HG02981 (cell line): ENCODE results near the gene IFT88.

Experiments used
- ATAC-seq: cut with Tn5 transposase; IDR thresholded peaks from one replicate; pipeline ENCODE4 v1.9.1; 2021; ENCODE audit warnings: mild to moderate bottlenecking, moderate library complexity; ENCODE audit not compliant: unreplicated experiment

Gene IFT88

GRCh38 chr13:20714161-20714560, 147.2 kb downstream of the IFT88 start:
- ATAC-seq, result no peak

GRCh38 chr13:20714563-20715329, 147.8 kb downstream of the IFT88 start:
- ATAC-seq, result no peak

DNA sequence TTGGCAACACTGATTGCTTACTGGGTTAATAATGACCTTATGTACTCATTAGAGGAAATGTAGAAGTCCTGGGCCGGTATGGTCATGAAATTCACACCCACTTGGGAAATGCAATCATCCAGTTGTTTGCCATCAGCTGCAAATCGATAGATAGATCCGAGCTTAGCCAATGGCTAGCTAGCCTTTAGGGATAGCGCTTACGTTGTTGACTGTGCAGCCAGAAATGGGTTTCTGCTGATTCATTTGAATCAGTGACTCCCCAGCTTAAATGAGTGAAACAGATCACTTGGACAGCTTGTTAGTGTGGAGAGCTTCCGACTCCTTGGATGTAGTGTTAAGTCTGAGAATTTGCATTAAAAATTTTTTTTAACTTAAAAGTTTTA, 148.4 kb downstream of the IFT88 start:
- no peak for ATAC-seq

DNA sequence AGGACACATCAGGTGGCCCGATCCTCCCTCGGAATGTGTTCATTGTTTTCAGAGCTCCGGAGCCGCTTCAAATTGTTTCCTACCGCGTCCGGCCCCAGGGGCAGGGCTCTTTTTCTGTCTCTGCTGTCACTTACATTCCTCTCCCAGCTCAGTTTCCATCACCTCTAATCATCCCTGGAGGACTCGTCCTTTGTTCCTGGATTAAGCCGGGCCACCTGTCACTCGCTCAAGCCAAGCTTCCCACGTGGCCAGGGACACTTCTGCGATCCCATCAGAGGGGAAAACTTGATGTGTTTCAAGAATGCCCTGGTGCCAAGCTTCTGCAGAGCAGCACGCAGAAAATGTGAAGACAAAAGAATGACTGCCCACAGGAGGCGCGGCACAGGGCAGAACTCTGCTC, 150.0 kb downstream of the IFT88 start:
- ATAC-seq, result no peak

- ATAC-seq, result no peak
Observed at GRCh38 chr13:20717581-20718542, 150.9 kb downstream of the IFT88 start.

DNA sequence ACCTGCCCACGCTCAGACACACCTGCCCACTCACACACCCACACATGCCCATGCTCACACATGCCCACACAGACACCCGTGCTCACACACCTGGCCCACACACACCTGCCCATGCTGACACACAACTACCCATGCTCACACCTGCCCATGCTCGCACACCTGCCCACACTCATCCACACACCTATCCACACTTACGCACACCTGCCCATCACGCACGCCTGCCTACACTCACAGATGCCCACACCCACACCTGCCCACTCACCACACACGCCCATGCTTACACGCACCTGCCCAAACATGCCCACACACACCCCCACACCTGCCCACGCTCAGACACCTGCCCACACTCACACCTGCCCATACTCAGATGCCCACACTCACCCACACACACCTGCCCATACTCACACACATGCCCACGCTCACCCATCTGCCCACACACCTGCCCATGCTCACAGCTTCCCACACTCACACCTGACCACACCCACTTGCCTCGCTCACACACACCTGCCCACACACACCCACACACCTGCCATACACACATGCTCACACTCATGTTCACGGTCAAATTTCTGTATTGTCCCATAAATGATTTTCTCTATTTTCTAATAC, 152.1 kb downstream of the IFT88 start:
- no peak for ATAC-seq

GRCh38 chr13:20719783-20720182, 152.8 kb downstream of the IFT88 start:
- ATAC-seq, result no peak

- ATAC-seq, result no peak
Observed at GRCh38 chr13:20720499-20720898, 153.5 kb downstream of the IFT88 start.

DNA sequence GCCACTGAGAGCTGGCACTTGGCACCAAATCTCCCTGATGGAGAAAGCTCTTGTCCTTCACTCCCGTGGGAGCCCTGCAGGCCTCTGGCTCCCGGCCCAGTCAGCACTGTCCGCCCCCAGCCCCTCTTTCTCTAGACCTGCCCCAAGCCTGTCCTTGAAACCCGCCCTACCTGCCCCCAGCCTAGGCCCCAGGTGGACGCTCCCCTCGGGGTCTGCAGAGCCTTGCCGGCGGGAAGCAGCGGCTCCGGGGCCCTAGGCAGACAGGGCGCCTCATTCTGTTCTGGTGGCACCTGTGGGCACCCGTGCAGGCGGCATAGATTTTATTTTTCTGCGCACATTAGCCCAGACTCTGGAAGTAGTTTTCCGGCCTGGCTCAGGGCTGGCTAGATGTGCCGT, 154.1 kb downstream of the IFT88 start:
- ATAC-seq, result no peak

DNA sequence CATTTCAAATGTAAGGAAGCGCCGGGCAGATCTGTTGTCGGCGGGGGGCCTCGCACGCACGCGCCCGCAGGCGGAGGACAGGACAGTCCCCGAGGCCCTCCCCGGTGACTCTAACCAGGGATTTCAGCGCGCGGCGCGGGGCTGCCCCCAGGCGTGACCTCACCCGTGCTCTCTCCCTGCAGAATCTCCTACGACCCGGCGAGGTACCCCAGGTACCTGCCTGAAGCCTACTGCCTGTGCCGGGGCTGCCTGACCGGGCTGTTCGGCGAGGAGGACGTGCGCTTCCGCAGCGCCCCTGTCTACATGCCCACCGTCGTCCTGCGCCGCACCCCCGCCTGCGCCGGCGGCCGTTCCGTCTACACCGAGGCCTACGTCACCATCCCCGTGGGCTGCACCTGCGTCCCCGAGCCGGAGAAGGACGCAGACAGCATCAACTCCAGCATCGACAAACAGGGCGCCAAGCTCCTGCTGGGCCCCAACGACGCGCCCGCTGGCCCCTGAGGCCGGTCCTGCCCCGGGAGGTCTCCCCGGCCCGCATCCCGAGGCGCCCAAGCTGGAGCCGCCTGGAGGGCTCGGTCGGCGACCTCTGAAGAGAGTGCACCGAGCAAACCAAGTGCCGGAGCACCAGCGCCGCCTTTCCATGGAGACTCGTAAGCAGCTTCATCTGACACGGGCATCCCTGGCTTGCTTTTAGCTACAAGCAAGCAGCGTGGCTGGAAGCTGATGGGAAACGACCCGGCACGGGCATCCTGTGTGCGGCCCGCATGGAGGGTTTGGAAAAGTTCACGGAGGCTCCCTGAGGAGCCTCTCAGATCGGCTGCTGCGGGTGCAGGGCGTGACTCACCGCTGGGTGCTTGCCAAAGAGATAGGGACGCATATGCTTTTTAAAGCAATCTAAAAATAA, 154.7 kb downstream of the IFT88 start:
- no peak for ATAC-seq

DNA sequence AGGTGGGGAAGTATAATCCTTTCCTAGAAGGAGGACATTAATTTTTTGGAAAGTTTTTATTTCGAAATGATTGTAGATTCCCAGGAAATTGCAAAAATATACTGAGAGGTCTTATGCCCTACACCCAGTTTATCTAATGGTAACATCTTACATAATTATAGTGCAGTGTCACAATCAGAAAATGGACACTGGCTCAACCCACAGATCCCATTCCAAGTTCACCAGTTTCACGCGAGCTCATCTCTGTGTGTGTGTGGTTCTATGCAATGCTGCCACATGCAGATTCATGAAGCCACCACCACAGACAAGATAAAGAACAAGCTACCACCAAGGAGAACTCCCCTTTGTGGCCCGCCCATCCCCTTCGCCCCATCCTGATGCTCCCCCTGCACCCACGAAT, 160.9 kb downstream of the IFT88 start:
- no peak for ATAC-seq

DNA sequence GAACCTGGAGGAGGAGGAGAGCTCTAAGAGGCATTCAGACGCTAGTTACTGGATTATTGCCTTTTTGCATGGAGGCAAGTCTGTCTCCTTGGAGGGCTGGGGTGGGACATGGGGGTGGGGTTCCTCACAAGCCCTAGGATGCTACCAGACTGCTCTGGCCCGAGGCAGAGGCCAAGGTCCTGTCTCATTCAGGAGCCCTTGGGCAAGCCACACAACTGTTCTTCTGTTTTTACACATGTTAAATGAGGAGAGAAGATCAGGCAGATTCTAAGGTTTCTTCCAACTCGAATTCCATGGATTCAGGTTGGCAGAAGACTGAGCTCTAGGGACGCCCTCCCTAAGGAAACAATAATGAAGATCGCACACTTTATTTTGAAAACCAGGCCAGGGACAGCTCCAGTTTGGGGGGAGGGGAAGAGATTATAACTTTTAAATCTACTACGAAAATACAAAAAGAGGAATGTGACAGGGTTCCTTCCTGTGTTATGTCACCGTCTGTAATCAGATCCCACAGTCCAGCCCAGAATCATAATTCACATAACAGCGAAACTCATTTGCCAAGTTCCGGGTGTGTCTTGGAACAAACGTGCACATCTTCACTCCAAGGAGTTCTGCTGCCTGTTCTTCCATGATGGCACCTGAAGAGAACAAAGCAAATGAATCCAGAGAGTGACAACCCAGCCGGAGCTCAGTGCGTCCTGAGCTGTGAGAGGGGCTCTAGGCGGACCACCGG, 161.8 kb downstream of the IFT88 start:
- no peak for ATAC-seq

DNA sequence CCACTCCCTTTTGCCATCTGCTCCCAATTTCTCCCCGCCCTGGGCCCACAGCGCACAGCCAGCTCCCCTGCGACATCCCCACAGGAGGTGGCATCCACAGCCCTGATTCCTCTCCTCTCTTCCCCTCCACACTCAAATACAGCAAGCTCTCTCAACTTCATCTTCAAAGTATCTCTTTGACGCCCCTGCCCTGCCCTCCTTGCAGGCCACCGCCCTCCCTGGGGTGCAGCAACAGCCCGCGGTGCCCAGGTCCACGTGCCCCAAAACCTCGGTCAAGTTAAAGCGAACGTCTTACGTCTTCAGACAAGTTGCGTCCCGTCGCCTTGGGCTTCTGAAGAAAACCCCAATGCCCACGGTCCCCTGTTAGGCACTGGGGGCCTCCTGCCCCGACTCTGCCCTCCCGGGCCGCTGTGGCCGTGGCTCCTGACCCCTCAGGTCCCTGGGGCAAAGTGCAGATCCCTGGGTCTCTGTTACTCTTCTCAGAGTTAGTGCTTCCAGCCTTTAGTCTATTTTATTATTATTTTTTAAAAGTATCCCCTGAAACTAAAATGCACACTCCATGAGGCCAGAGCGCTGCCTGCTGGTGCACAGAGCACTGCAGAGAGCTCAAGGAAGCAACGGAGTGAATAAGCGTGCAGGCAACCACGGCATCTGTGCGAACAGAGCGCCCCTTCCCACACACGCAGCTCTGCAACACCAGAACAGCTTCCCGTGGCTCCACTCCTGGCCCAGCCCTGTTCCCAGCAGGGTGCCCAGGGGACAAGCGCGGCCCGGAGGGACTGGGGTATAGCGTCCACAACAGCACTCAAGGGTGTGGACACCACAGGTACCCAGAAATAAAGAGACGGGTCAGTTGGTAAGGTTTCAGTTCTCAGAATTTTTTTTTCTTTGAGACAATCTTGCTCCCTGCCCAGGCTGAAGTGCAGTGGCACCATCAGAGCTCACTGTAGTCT, 163.0 kb downstream of the IFT88 start:
- no peak for ATAC-seq

- no peak for ATAC-seq
Observed at GRCh38 chr13:20738616-20739015, 171.7 kb downstream of the IFT88 start.

- ATAC-seq, result no peak
Observed at GRCh38 chr13:20740021-20740420, 173.1 kb downstream of the IFT88 start.
